ENCODE data around the gene FBRS. TPM values are rescaled to one million over a fixed set of nuclear protein-coding genes. Genes with fewer than 3 reads are reported as not detected.

FBRS gene
- total RNA-seq, 6 experiments from 2014 or later = 13.0 to 26.2 (median 20.9) TPM

- Histone ChIP-seq H3K27me3 (no peaks in the 10 kb centered on the region), H3K36me3 (peaks cover 0 to 51% (median 24%) of the 10 kb centered on the region in 4 donors), H3K4me1 (peaks cover 0 to 29% (median 10%) of the 10 kb centered on the region in 4 donors), H3K27ac (peak overlapping the region in 2 of 3 donors; percentile 98 to 99), H3K4me3 (peak overlapping the region; percentile 50 to 91 (median 91)), H3K9me3 (no peaks in the 10 kb centered on the region)
- no peak for TF ChIP-seq POLR2A (IDR thresholded peaks at IDR 0.05)
- no peak for TF ChIP-seq CTCF (IDR thresholded peaks at IDR 0.05)
- no peak for DNase-seq
- WGBS (ENCODE audit: insufficient coverage, low coverage, low lambda C conversion rate, missing lambda C conversion rate) = 39% methylated on average over 20 of the region's 21 CpGs
- ATAC-seq = no peak
- intact Hi-C loops (cut with DNase I) = no loop called here
Observed at GRCh38 chr16:30660424-30661261, 2.4 kb downstream of the FBRS start.

GRCh38 chr16:30662449-30662848 lies 4.2 kb downstream of the FBRS start:
- Histone ChIP-seq H3K9me3 (no peaks in the 10 kb centered on the region), H3K36me3 (peaks cover 0 to 57% (median 25%) of the 10 kb centered on the region in 4 donors), H3K4me3 (no peak overlapping the region), H3K27me3 (no peaks in the 10 kb centered on the region), H3K4me1 (peaks cover 0 to 18% (median 5%) of the 10 kb centered on the region in 4 donors), H3K27ac (no peak overlapping the region)
- WGBS (ENCODE audit: insufficient coverage, low coverage, low lambda C conversion rate, missing lambda C conversion rate) = 77% methylated on average over 7 of the region's 17 CpGs
- intact Hi-C loops (cut with DNase I) = no loop called here
- no peak for TF ChIP-seq POLR2A (IDR thresholded peaks at IDR 0.05)
- TF ChIP-seq CTCF (IDR thresholded peaks at IDR 0.05) = no peak
- DNase-seq = no peak
- ATAC-seq = no peak

GRCh38 chr16:30663038-30663437 lies 4.8 kb downstream of the FBRS start:
- WGBS (ENCODE audit: insufficient coverage, low coverage, low lambda C conversion rate, missing lambda C conversion rate) = 86% methylated on average over 8 of the region's 8 CpGs
- intact Hi-C loops (cut with DNase I) = no loop called here
- DNase-seq (no peak), ATAC-seq (no peak)
- H3K36me3 ChIP-seq = peaks cover 0 to 62% (median 28%) of the 10 kb centered on the region in 4 donors
- no peak overlapping the region for H3K27ac ChIP-seq
- TF ChIP-seq POLR2A (IDR thresholded peaks at IDR 0.05) (no peak), CTCF (IDR thresholded peaks at IDR 0.05) (no peak)
- no peak overlapping the region for H3K4me3 ChIP-seq
- H3K27me3 ChIP-seq = no peaks in the 10 kb centered on the region
- H3K9me3 ChIP-seq = no peaks in the 10 kb centered on the region
- peaks cover 0 to 17% (median 4%) of the 10 kb centered on the region in 4 donors for H3K4me1 ChIP-seq

- DNase-seq (no peak), ATAC-seq (no peak)
- intact Hi-C loops (cut with DNase I) = no loop called here
- TF ChIP-seq CTCF (IDR thresholded peaks at IDR 0.05) (no peak), POLR2A (IDR thresholded peaks at IDR 0.05) (no peak)
- Histone ChIP-seq H3K4me3 (no peak overlapping the region), H3K9me3 (no peaks in the 10 kb centered on the region), H3K27ac (no peak overlapping the region), H3K4me1 (peaks cover 0 to 17% (median 4%) of the 10 kb centered on the region in 4 donors), H3K27me3 (no peaks in the 10 kb centered on the region), H3K36me3 (peaks cover 0 to 66% (median 28%) of the 10 kb centered on the region in 4 donors)
- WGBS (ENCODE audit: insufficient coverage, low coverage, low lambda C conversion rate, missing lambda C conversion rate) = 92% methylated on average over 2 of the region's 9 CpGs
Observed at GRCh38 chr16:30663820-30664219, 5.6 kb downstream of the FBRS start.

Measured in right lobe of liver (tissue), 6 donors.